Measurements from ENCODE around the gene RECQL5. TPM values are rescaled to one million over a fixed set of nuclear protein-coding genes. Genes with fewer than 3 reads are reported as not detected.
"Not testable (repeated sequence)": the region's sequence is repeated elsewhere in the genome, so short reads cannot be mapped to it uniquely, and the experiment has no call there.

The RECQL5 gene
- total and polyA plus RNA-seq, 2 of the 8 experiments (the other 6 are each of a cell fraction or from before 2014, with no cell fraction given): 15.1 to 41.1 TPM

DNA sequence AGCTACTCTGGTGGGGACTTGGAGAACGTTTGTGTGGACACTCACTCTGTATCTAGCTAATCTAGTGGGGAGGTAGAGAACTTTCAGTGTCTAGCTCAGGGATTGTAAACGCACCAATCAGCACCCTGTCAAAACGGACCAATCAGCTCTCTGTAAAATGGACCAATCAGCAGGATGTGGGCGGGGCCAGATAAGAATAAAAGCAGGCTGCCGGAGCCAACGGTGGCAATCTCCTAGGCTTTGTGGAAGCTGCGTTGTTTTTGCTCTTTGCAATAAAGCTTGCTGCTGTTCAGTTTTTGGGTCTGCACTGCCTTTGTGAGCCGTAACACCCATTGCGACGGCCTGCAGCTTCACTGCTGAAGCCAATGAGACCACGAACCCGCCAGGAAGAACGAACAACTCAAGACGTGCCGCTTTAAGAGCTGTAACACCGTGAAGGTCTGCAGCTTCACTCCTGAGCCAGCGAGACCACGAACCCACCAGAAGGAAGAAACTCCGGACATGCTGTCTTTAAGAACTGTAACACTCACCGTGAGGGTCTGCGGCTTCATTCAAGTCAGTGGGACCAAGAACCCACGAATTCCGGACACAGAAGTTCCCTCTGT, 85.7 kb downstream of the RECQL5 start:
- H3K18ac ChIP-seq (ENCODE audit: extremely low read depth, low read length); H4K5ac ChIP-seq (ENCODE audit: insufficient read length, low read depth, low read length); H3K14ac ChIP-seq (ENCODE audit: insufficient read length); H3K4ac ChIP-seq (replicated peaks; ENCODE audit: insufficient read length, low read depth, low read length); H3K79me2 ChIP-seq (ENCODE audit: control insufficient read depth in 1 of 2, insufficient read depth in 2 of 2, low read length in 2 of 2); H2BK5ac ChIP-seq (ENCODE audit: low read depth, low read length); H3K4me2 ChIP-seq (ENCODE audit: insufficient read depth in 1 of 2, low read depth in 2 of 2, low read length in 2 of 2); H3K9me3 ChIP-seq (ENCODE audit: insufficient read depth in 2 of 2, low read depth in 1 of 2, low read length in 1 of 2); H3K56ac ChIP-seq (replicated peaks; ENCODE audit: insufficient read length, low read depth, low read length); H2BK20ac ChIP-seq (ENCODE audit: low read length); H4K91ac ChIP-seq (replicated peaks; ENCODE audit: insufficient read length, low read length); H2AK5ac ChIP-seq (ENCODE audit: low read depth, low read length); H3K79me1 ChIP-seq (ENCODE audit: low read depth, low read length); FAIRE-seq; H4K20me1 ChIP-seq (replicated peaks in 1 of 2; ENCODE audit: control insufficient read depth in 1 of 2, insufficient read depth in 2 of 2, low read length in 2 of 2); H3K4me3 ChIP-seq (ENCODE audit: extremely low read depth in 1 of 4, insufficient read depth in 2 of 4, low read depth in 3 of 4, low read length in 4 of 4); DNase-seq (ENCODE audit: low read depth in 1 of 2, low spot score in 2 of 2); H3K4me1 ChIP-seq (replicated peaks in 1 of 4; ENCODE audit: control insufficient read depth in 3 of 4, insufficient read depth in 4 of 4, low read length in 3 of 4); H2BK15ac ChIP-seq (ENCODE audit: low read length); H2BK120ac ChIP-seq (replicated peaks; ENCODE audit: low read depth, low read length); H3K9ac ChIP-seq (replicated peaks in 1 of 4; ENCODE audit: extremely low read depth in 1 of 4, low read depth in 3 of 4, low read length in 3 of 4); H3K27me3 ChIP-seq (replicated peaks in 1 of 4; ENCODE audit: control insufficient read depth in 3 of 4, extremely low read depth in 1 of 4, insufficient read depth in 3 of 4, low read length in 3 of 4); H2BK12ac ChIP-seq (ENCODE audit: low read depth, low read length); H3K23me2 ChIP-seq (ENCODE audit: low read depth, low read length); H3K36me3 ChIP-seq (ENCODE audit: control insufficient read depth in 2 of 4, insufficient read depth in 4 of 4, low read length in 3 of 4); H3K23ac ChIP-seq (ENCODE audit: insufficient read length); H3K27ac ChIP-seq (ENCODE audit: low read depth, low read length): not testable (repeated sequence)
- TF ChIP-seq TBP (IDR thresholded peaks at IDR 0.05; ENCODE audit: low read depth, low read length): 0 out of 2 replicates have a peak, but pooled peaks have one; percentile 25
- TF ChIP-seq SP1 (IDR thresholded peaks at IDR 0.05; ENCODE audit: low read depth, low read length): 0 out of 2 replicates have a peak, but pooled peaks have one; percentile 48
- CTCF ChIA-PET (ENCODE audit: partially characterized antibody): interaction anchor here (0.7 to 3.6 kb wide), 11 partner anchors 9 to 159 kb away, joined by 3 to 10 read pairs (median 4); partner anchors contain the start of gene TSEN54
- 0 out of 2 replicates have a peak overlapping the region, but pooled peaks have one; percentile 23 for H2AFZ ChIP-seq (ENCODE audit: low read length)
- POLR2A ChIA-PET (ENCODE audit: partially characterized antibody): interaction anchor here (1.1 to 1.6 kb wide), 2 partner anchors 56 to 65 kb away, joined by 4 read pairs; partner anchors contain the start of genes LLGL2 and TSEN54
- 0 out of 2 replicates have a peak overlapping the region, but pooled peaks have one; percentile 38 for H4K8ac ChIP-seq (ENCODE audit: extremely low read depth, insufficient read depth, low read length)
- WGBS, 2 experiments (ENCODE audit: extremely low coverage in 1 of 2, insufficient coverage in 1 of 2, insufficient read length in 1 of 2, insufficient replicate concordance in 2 of 2, low coverage in 1 of 2, low lambda C conversion rate in 2 of 2, missing lambda C conversion rate in 1 of 2): 93% methylated on average over 23 of the region's 23 CpGs; no CpG with 5 or more reads in 1 of the 2 experiments

Other genes with a start within 250 kb of the RECQL5 start
- 54.8 and 64.3 TPM in 2 replicates for gene TMEM94, start 210.5 kb downstream of the RECQL5 start, total RNA-seq (2021; fragmentation: NEBNext Ultra II Directional; extraction: Animal tissue kit (Norgen Biotek cat#: 25700))
- 69.9 and 147 TPM in 2 replicates for gene TMEM94, start 210.5 kb downstream of the RECQL5 start, polyA plus RNA-seq (2011; rRNA removed)
- gene CASKIN2, start 151.6 kb downstream of the RECQL5 start, total RNA-seq (2021; fragmentation: NEBNext Ultra II Directional; extraction: Animal tissue kit (Norgen Biotek cat#: 25700)): 28.9 and 32.3 TPM in 2 replicates
- 6.7 and 10.6 TPM in 2 replicates for gene CASKIN2, start 151.6 kb downstream of the RECQL5 start, polyA plus RNA-seq (2011; rRNA removed)
- 43.6 and 44.8 TPM in 2 replicates for gene TSEN54, start 150.6 kb downstream of the RECQL5 start, total RNA-seq (2021; fragmentation: NEBNext Ultra II Directional; extraction: Animal tissue kit (Norgen Biotek cat#: 25700))
- gene TSEN54, start 150.6 kb downstream of the RECQL5 start, polyA plus RNA-seq (2011; rRNA removed): 60.3 and 68.1 TPM in 2 replicates
- gene LLGL2, start 141.5 kb downstream of the RECQL5 start, total RNA-seq (2021; fragmentation: NEBNext Ultra II Directional; extraction: Animal tissue kit (Norgen Biotek cat#: 25700)): 64.5 and 66.6 TPM in 2 replicates
- gene LLGL2, start 141.5 kb downstream of the RECQL5 start, polyA plus RNA-seq (2011; rRNA removed): 77.1 and 126 TPM in 2 replicates
- 11.2 and 13.8 TPM in 2 replicates for gene MYO15B, start 79.4 kb downstream of the RECQL5 start, total RNA-seq (2021; fragmentation: NEBNext Ultra II Directional; extraction: Animal tissue kit (Norgen Biotek cat#: 25700))
- 7.1 and 15.1 TPM in 2 replicates for gene MYO15B, start 79.4 kb downstream of the RECQL5 start, polyA plus RNA-seq (2011; rRNA removed)
- not detected in 2 replicates for gene SMIM5, start 33.7 kb downstream of the RECQL5 start, total RNA-seq (2021; fragmentation: NEBNext Ultra II Directional; extraction: Animal tissue kit (Norgen Biotek cat#: 25700))
- gene SMIM5, start 33.7 kb downstream of the RECQL5 start, polyA plus RNA-seq (2011; rRNA removed): not detected in 2 replicates
- gene SAP30BP, start 184 bp upstream of the RECQL5 start, total RNA-seq (2021; fragmentation: NEBNext Ultra II Directional; extraction: Animal tissue kit (Norgen Biotek cat#: 25700)): 79.9 and 81.5 TPM in 2 replicates
- 63.3 and 82.1 TPM in 2 replicates for gene SAP30BP, start 184 bp upstream of the RECQL5 start, polyA plus RNA-seq (2011; rRNA removed)
- 5.4 and 5.6 TPM in 2 replicates for gene ITGB4, start 54.3 kb upstream of the RECQL5 start, total RNA-seq (2021; fragmentation: NEBNext Ultra II Directional; extraction: Animal tissue kit (Norgen Biotek cat#: 25700))
- 5.2 and 8.4 TPM in 2 replicates for gene ITGB4, start 54.3 kb upstream of the RECQL5 start, polyA plus RNA-seq (2011; rRNA removed)
- 31.0 and 34.1 TPM in 2 replicates for gene GALK1, start 98.0 kb upstream of the RECQL5 start, total RNA-seq (2021; fragmentation: NEBNext Ultra II Directional; extraction: Animal tissue kit (Norgen Biotek cat#: 25700))
- 47.9 and 65.5 TPM in 2 replicates for gene GALK1, start 98.0 kb upstream of the RECQL5 start, polyA plus RNA-seq (2011; rRNA removed)
- 33.0 and 33.3 TPM in 2 replicates for gene UNK, start 117.7 kb upstream of the RECQL5 start, total RNA-seq (2021; fragmentation: NEBNext Ultra II Directional; extraction: Animal tissue kit (Norgen Biotek cat#: 25700))
- gene UNK, start 117.7 kb upstream of the RECQL5 start, polyA plus RNA-seq (2011; rRNA removed): 24.2 and 28.9 TPM in 2 replicates
- gene UNC13D, start 177.2 kb upstream of the RECQL5 start, total RNA-seq (2021; fragmentation: NEBNext Ultra II Directional; extraction: Animal tissue kit (Norgen Biotek cat#: 25700)): 7.5 and 8.4 TPM in 2 replicates
- gene UNC13D, start 177.2 kb upstream of the RECQL5 start, polyA plus RNA-seq (2011; rRNA removed): 3.6 and 5.2 TPM in 2 replicates
- gene WBP2, start 188.2 kb upstream of the RECQL5 start, total RNA-seq (2021; fragmentation: NEBNext Ultra II Directional; extraction: Animal tissue kit (Norgen Biotek cat#: 25700)): 61.8 and 71.2 TPM in 2 replicates
- gene WBP2, start 188.2 kb upstream of the RECQL5 start, polyA plus RNA-seq (2011; rRNA removed): 48.2 and 72.0 TPM in 2 replicates
- 5.1 and 6.4 TPM in 2 replicates for gene TRIM47, start 211.4 kb upstream of the RECQL5 start, total RNA-seq (2021; fragmentation: NEBNext Ultra II Directional; extraction: Animal tissue kit (Norgen Biotek cat#: 25700))
- 6.3 and 11.6 TPM in 2 replicates for gene TRIM47, start 211.4 kb upstream of the RECQL5 start, polyA plus RNA-seq (2011; rRNA removed)
- gene TRIM65, start 229.8 kb upstream of the RECQL5 start, total RNA-seq (2021; fragmentation: NEBNext Ultra II Directional; extraction: Animal tissue kit (Norgen Biotek cat#: 25700)): 47.7 and 48.6 TPM in 2 replicates
- gene TRIM65, start 229.8 kb upstream of the RECQL5 start, polyA plus RNA-seq (2011; rRNA removed): 21.2 and 25.6 TPM in 2 replicates
- 125 and 132 TPM in 2 replicates for gene MRPL38, start 237.7 kb upstream of the RECQL5 start, total RNA-seq (2021; fragmentation: NEBNext Ultra II Directional; extraction: Animal tissue kit (Norgen Biotek cat#: 25700))
- gene MRPL38, start 237.7 kb upstream of the RECQL5 start, polyA plus RNA-seq (2011; rRNA removed): 78.4 and 138 TPM in 2 replicates

Data from H1 (cell line).